Neural progenitor cell (in vitro differentiated cells): Measurements from ENCODE around the gene E2F2.

Experiments
- CTCF ChIP-seq: fragments of 200-600 bp; sonication (generic); IDR thresholded peaks from 2 replicates; pipeline ENCODE4 v1.5.1; 2017; ENCODE audit warnings: antibody characterized with exemption, mild to moderate bottlenecking
- EZH2 ChIP-seq: fragments of 200-600 bp; sonication (generic); IDR thresholded peaks from 2 replicates; pipeline ENCODE4 v1.6.1; 2017; ENCODE audit warnings: antibody characterized with exemption, mild to moderate bottlenecking, moderate library complexity

- TF ChIP-seq CTCF (no peak), EZH2 (no peak)
Measured at GRCh38 chr1:23466423-23466989, 64.5 kb downstream of the E2F2 start.
